Smooth muscle cell (in vitro differentiated cells): ENCODE results near the gene TLE3. TPM values are rescaled to one million over a fixed set of nuclear protein-coding genes. Genes with fewer than 3 reads are reported as not detected.

Experiments
- DNase-seq: peaks from one replicate; lab custom pipeline; 2025; ENCODE audit not compliant: unreplicated experiment; lab: John Stamatoyannopoulos, UW
- H2AFZ ChIP-seq: fragments of 200-600 bp; sonication (generic); 2 replicates; pipeline ENCODE4 v1.6.0; 2016; ENCODE audit warnings: antibody characterized with exemption, low read depth, mild to moderate bottlenecking
- H3F3A ChIP-seq: fragments of 200-600 bp; sonication (generic); 2 replicates; pipeline ENCODE4 v1.6.0; 2017; ENCODE audit warnings: antibody characterized with exemption, low read depth
- H3K27ac ChIP-seq: fragments of 200-600 bp; sonication (generic); 2 replicates; pipeline ENCODE4 v1.5.1; 2016; ENCODE audit warnings: low read depth, mild to moderate bottlenecking
- H3K27me3 ChIP-seq: fragments of 200-600 bp; sonication (generic); 2 replicates; pipeline ENCODE4 v1.6.1; 2016; ENCODE audit warnings: low read depth, mild to moderate bottlenecking
- H3K36me3 ChIP-seq: fragments of 200-600 bp; sonication (generic); 2 replicates; pipeline ENCODE4 v1.5.1; 2016; ENCODE audit warnings: low read depth
- H3K4me1 ChIP-seq: fragments of 200-600 bp; sonication (generic); 2 replicates; pipeline ENCODE4 v1.5.1; 2016; ENCODE audit warnings: low read depth
- H3K4me2 ChIP-seq: fragments of 200-600 bp; sonication (generic); 2 replicates; pipeline ENCODE4 v1.6.0; 2016; ENCODE audit warnings: mild to moderate bottlenecking
- H3K4me3 ChIP-seq: fragments of 200-600 bp; sonication (generic); 2 replicates; pipeline ENCODE4 v1.5.1; 2016; ENCODE audit warnings: mild to moderate bottlenecking
- H3K79me2 ChIP-seq: fragments of 200-600 bp; sonication (generic); 2 replicates; pipeline ENCODE4 v1.6.0; 2016; ENCODE audit warnings: low read depth, mild to moderate bottlenecking
- H3K9ac ChIP-seq: fragments of 200-600 bp; sonication (generic); 2 replicates; pipeline ENCODE4 v1.6.0; 2016; ENCODE audit warnings: low read depth
- H3K9me3 ChIP-seq: fragments of 200-600 bp; sonication (generic); replicated peaks from 2 replicates; pipeline ENCODE4 v1.5.1; 2016; ENCODE audit warnings: low read depth
- H4K20me1 ChIP-seq: fragments of 200-600 bp; sonication (generic); 2 replicates; pipeline ENCODE4 v1.6.0; 2016; ENCODE audit warnings: low read depth
- WGBS: methylation state at CpG from one replicate; pipeline ENCODE4 v1.1.7; 2016; ENCODE audit warnings: low lambda C conversion rate; 5-methylcytosine and 5-hydroxymethylcytosine counted together
- polyA plus RNA-seq: library from polyadenylated mRNA; unstranded; fragments of >200 nt; fragmentation: Nextera tagmentation; extraction: Ambion mirVana; gene quantifications from 2 replicates; pipeline ENCODE4 v1.2.1, GENCODE V29; 2016
- total RNA-seq: library from RNA; depleted of rRNA; stranded (reverse); fragments of >200 nt; gene quantifications from 2 replicates; pipeline ENCODE4 v1.2.3, GENCODE V29; 2014
- TF ChIP-seq, protein P1 (sequence below): fragments of 200-600 bp; sonication (generic); IDR thresholded peaks from 2 replicates; pipeline ENCODE4 v1.5.1; 2017; ENCODE audit warnings: borderline replicate concordance, mild to moderate bottlenecking, antibody characterized with exemption; ENCODE audit not compliant: insufficient read depth, poor library complexity, severe bottlenecking

TLE3 gene
- total and polyA plus RNA-seq, 2 experiments from 2014 or later: 50.9 to 53.2 TPM

- DNase-seq: no peak
- WGBS: 94% methylated on average over 11 of the region's 11 CpGs
- peaks cover 8% of the 10 kb centered on the region for H3K36me3 ChIP-seq
Observed at GRCh38 chr15:70048578-70049514, 48.9 kb downstream of the TLE3 start.

GRCh38 chr15:70048198-70048565 lies 49.5 kb downstream of the TLE3 start:
- H3K4me2 ChIP-seq: no peak overlapping the region
- TF ChIP-seq, protein P1, sequence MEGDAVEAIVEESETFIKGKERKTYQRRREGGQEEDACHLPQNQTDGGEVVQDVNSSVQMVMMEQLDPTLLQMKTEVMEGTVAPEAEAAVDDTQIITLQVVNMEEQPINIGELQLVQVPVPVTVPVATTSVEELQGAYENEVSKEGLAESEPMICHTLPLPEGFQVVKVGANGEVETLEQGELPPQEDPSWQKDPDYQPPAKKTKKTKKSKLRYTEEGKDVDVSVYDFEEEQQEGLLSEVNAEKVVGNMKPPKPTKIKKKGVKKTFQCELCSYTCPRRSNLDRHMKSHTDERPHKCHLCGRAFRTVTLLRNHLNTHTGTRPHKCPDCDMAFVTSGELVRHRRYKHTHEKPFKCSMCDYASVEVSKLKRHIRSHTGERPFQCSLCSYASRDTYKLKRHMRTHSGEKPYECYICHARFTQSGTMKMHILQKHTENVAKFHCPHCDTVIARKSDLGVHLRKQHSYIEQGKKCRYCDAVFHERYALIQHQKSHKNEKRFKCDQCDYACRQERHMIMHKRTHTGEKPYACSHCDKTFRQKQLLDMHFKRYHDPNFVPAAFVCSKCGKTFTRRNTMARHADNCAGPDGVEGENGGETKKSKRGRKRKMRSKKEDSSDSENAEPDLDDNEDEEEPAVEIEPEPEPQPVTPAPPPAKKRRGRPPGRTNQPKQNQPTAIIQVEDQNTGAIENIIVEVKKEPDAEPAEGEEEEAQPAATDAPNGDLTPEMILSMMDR: no peak
- H3K79me2 ChIP-seq: no peaks in the 10 kb centered on the region
- H3F3A ChIP-seq: peaks cover 24% of the 10 kb centered on the region
- no peak overlapping the region for H3K9ac ChIP-seq
- 93% methylated on average over 9 of the region's 9 CpGs for WGBS
- H3K4me1 ChIP-seq: peaks cover 6% of the 10 kb centered on the region
- no peaks in the 10 kb centered on the region for H3K9me3 ChIP-seq
- H2AFZ ChIP-seq: no peak overlapping the region
- peaks cover 55% of the 10 kb centered on the region for H4K20me1 ChIP-seq
- no peaks in the 10 kb centered on the region for H3K27me3 ChIP-seq
- peaks cover 8% of the 10 kb centered on the region for H3K36me3 ChIP-seq
- H3K4me3 ChIP-seq: no peak overlapping the region
- no peak for DNase-seq
- H3K27ac ChIP-seq: no peak overlapping the region

More at GRCh38 chr15:70048578-70049514, 48.9 kb downstream of the TLE3 start:
- Histone ChIP-seq H3K27me3 (no peaks in the 10 kb centered on the region), H4K20me1 (peaks cover 62% of the 10 kb centered on the region), H3F3A (peaks cover 25% of the 10 kb centered on the region), H3K9me3 (no peaks in the 10 kb centered on the region), H3K27ac (no peak overlapping the region), H3K4me1 (peaks cover 6% of the 10 kb centered on the region), H2AFZ (no peak overlapping the region), H3K9ac (no peak overlapping the region), H3K4me2 (no peak overlapping the region), H3K4me3 (no peak overlapping the region), H3K79me2 (no peaks in the 10 kb centered on the region)
- TF ChIP-seq, protein P1: no peak

DNA sequence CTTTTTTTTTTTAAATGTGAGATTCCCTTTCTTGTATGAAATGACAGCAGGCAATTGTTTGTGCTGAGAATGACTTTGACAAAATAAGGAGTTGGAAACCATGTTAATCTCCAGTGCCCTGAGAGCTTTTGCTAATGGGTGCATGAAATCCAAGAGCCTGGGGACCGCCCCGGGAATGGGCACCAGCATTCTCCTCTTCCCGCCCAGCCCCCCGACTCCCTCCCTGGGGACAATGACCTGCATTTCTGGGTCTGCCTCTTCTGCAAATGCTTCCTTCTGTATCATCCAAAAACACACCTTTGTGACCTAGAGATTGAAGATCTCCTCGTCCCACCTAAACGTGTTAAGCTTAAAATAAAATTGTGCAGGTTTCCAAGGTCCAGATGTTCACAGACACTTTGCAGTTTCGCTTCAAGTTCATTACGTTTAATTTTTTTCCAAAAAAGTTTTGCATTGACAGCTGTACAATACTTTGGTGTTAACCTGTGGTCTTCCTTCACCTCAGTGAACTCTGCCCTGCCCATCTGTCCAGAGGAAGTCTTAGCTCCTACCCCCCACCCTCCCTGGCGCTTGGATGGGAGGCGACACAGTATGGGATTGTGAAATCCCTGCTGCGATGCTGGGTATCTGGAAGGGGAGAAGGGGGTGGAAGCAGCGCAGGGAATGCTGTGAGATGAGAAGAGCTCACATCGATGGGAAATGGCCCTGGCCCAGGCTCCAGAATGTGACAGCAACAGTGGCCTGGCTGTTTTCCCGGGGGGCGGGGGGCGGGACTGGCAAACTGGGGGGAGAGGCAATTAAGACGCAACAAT lies 50.1 kb downstream of the TLE3 start:
- Histone ChIP-seq H3K79me2 (no peaks in the 10 kb centered on the region), H3K27ac (no peak overlapping the region), H3F3A (peaks cover 21% of the 10 kb centered on the region), H3K4me1 (peaks cover 6% of the 10 kb centered on the region), H3K4me2 (no peak overlapping the region), H3K27me3 (no peaks in the 10 kb centered on the region), H3K36me3 (peaks cover 8% of the 10 kb centered on the region), H4K20me1 (peaks cover 51% of the 10 kb centered on the region), H3K9me3 (no peaks in the 10 kb centered on the region), H3K9ac (no peak overlapping the region), H3K4me3 (no peak overlapping the region), H2AFZ (no peak overlapping the region)
- WGBS: 74% methylated on average over 15 of the region's 17 CpGs
- DNase-seq: no peak
- TF ChIP-seq, protein P1: no peak
